HepG2 (cell line): Measurements from ENCODE around the gene CASS4. TPM values are rescaled to one million over a fixed set of nuclear protein-coding genes. Genes with fewer than 3 reads are reported as not detected.
A peak's percentile ranks its signal among the peaks of the same experiment; 100 is the strongest.

Experiments
- GATA4 ChIP-seq: sonication (generic); IDR thresholded peaks from 2 replicates; pipeline ENCODE4 v1.6.1; 2016; ENCODE audit warnings: antibody characterized with exemption, low read depth, borderline replicate concordance
- GTF2F1 ChIP-seq: fragments of 150-350 bp; IDR thresholded peaks from 2 replicates; pipeline ENCODE4 v1.6.1; 2014; ENCODE audit warnings: low read length
- KLF16 ChIP-seq, 2 experiments: sonication (generic) in 1 of 2; formaldehyde crosslinking in 1 of 2; IDR thresholded peaks; 2 replicates each; pipeline versions ENCODE4 v1.6.1 to v1.8.0; 2016 to 2023; ENCODE audit warnings: missing genetic modification reagents in 2 of 2, missing compliant biosample characterization in 1 of 2
- NFATC3 ChIP-seq: sonication (generic); formaldehyde crosslinking; IDR thresholded peaks from 2 replicates; pipeline ENCODE4 v1.5.1; 2020; ENCODE audit warnings: mild to moderate bottlenecking, missing genetic modification reagents
- NR2F6 ChIP-seq, 2 experiments: IDR thresholded peaks; 2 replicates each; pipeline ENCODE4 v1.6.1; 2016; ENCODE audit warnings: antibody characterized with exemption in 1 of 2, mild to moderate bottlenecking in 1 of 2
- POGZ ChIP-seq: sonication (generic); formaldehyde crosslinking; IDR thresholded peaks from 2 replicates; pipeline ENCODE4 v1.4.0; 2020; ENCODE audit warnings: mild to moderate bottlenecking, missing genetic modification reagents
- PRMT3 ChIP-seq: sonication (generic); formaldehyde crosslinking; IDR thresholded peaks from 2 replicates; pipeline ENCODE4 v1.8.1; 2022; ENCODE audit warnings: low read depth, mild to moderate bottlenecking, moderate library complexity, missing genetic modification reagents, borderline replicate concordance
- TP53 ChIP-seq: sonication (generic); formaldehyde crosslinking; conservative IDR thresholded peaks from 2 replicates; pipeline ENCODE4 v1.4.0; 2020; ENCODE audit warnings: missing genetic modification reagents
- ZFP36 ChIP-seq: fragments of 150-350 bp; IDR thresholded peaks from 2 replicates; pipeline ENCODE4 v1.6.1; 2018; ENCODE audit warnings: borderline replicate concordance, low read length, low read depth; ENCODE audit not compliant: partially characterized antibody
- ZNF460 ChIP-seq: sonication (generic); formaldehyde crosslinking; IDR thresholded peaks from 2 replicates; pipeline ENCODE4 v1.5.1; 2020; ENCODE audit warnings: missing genetic modification reagents, mild to moderate bottlenecking, borderline replicate concordance
- ZNF7 ChIP-seq: IDR thresholded peaks from 2 replicates; pipeline ENCODE4 v1.6.1; 2016; ENCODE audit warnings: missing biosample characterization, missing genetic modification reagents
- ZNF713 ChIP-seq: sonication (generic); formaldehyde crosslinking; IDR thresholded peaks from 2 replicates; pipeline ENCODE4 v1.4.0; 2020; ENCODE audit warnings: mild to moderate bottlenecking, missing genetic modification reagents
- ZSCAN9 ChIP-seq: IDR thresholded peaks from 2 replicates; pipeline ENCODE4 v1.6.1; 2016; ENCODE audit warnings: borderline replicate concordance
- polyA plus RNA-seq, 8 experiments: library from polyadenylated mRNA; depleted of rRNA in 3 of 8; stranded (reverse) in 7 of 8; unstranded in 1 of 8; fragments of >200 nt; fragmentation: Illumina TruSeq in 4 of 8; extraction: Trizol in 4 of 8; gene quantifications; 2 replicates each; pipeline versions ENCODE4 v1.2.1 to v1.2.3, GENCODE V29; 2011 to 2016; ENCODE audit warnings: low read depth in 4 of 8, missing spikeins in 1 of 8, mixed read lengths in 1 of 8; ENCODE audit not compliant: insufficient read depth in 1 of 8
- total RNA-seq, 5 experiments: library from RNA; depleted of rRNA; stranded (reverse); fragments of >200 nt; fragmentation: Illumina TruSeq; extraction: Trizol; gene quantifications; 2 replicates each; pipeline ENCODE4 v1.2.3, GENCODE V29; 2016; ENCODE audit warnings: low read depth in 1 of 5
- TF ChIP-seq, protein P1 (sequence below): fragments of 450-650 bp; IDR thresholded peaks from 2 replicates; pipeline ENCODE4 v1.6.1; 2017
- TF ChIP-seq, protein P2 (sequence below): IDR thresholded peaks from 2 replicates; pipeline ENCODE4 v1.6.1; 2016; ENCODE audit warnings: low read depth
- TF ChIP-seq, protein P3 (sequence below): sonication (generic); formaldehyde crosslinking; IDR thresholded peaks from 2 replicates; pipeline ENCODE4 v1.4.0; 2020; ENCODE audit warnings: mild to moderate bottlenecking, missing genetic modification reagents, borderline replicate concordance
- TF ChIP-seq, protein P4 (sequence below): sonication (generic); formaldehyde crosslinking; conservative IDR thresholded peaks from 2 replicates; pipeline ENCODE4 v1.4.0; 2020; ENCODE audit warnings: missing genetic modification reagents
- TF ChIP-seq, protein P5 (sequence below): sonication (generic); formaldehyde crosslinking; IDR thresholded peaks from 2 replicates; pipeline ENCODE4 v1.4.0; 2020; ENCODE audit warnings: missing genetic modification reagents, borderline replicate concordance

CASS4 gene
- total and polyA plus RNA-seq, 2 of the 13 experiments (the other 11 are each of a cell fraction or from before 2014, with no cell fraction given), result 0.17 to 0.49 TPM

DNA sequence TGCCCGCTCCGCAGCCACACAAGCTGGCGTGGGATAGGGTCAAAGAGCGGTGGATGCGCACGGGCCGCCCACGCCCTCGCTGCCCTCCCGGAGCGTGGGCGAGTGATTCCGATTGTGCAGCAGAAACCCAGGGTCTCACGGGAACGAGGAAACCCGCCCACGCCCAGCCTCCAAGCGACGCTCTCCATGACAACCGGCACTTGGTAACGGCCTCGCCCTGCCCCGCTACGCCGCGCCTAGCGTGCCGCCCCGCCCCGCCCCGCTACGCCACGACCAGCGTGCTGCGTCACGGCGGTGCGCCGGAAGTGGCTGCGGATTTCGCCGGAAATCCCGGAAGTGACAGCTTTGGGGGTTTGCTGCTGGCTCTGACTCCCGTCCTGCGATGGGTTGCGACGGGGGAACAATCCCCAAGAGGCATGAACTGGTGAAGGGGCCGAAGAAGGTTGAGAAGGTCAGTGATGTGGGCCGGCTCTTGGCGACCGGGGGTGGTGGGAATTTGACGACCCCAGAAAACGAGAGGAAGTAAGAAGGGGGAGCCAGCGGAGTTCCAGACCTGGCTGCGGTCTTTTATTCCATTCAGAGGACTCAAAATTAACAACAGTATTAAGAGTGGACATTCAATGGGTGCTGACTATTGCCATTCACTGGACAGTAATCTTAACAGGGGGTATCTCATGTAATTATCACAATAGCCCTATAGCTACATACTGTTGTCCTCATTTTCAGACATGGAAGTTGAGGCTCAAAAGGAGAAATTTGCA lies 56.4 kb downstream of the CASS4 start, which contains the start of gene RTF2 (continued):
- TF ChIP-seq PRMT3 (CRISPR knock-in tag) (no peak), ZNF7 (CRISPR knock-in tag) (no peak), POGZ (peak; percentile 99), GTF2F1 (no peak), ZSCAN9 (CRISPR knock-in tag) (peak; percentile 93), NR2F6 (IDR thresholded peaks at IDR 0.05) (peak; percentile 15; the same call in 1 of the 2 replicates), NR2F6 (CRISPR knock-in tag; IDR thresholded peaks at IDR 0.05) (no peak), GATA4 (peak; percentile 74), TP53 (CRISPR knock-in tag) (peak; percentile 92; the same call in 1 of the 2 replicates), KLF16 (CRISPR knock-in tag; IDR thresholded peaks at IDR 0.05) (peak; percentile 80 to 99; a peak in 3 of 4 replicates), NFATC3 (no peak; the same call in 1 of the 2 replicates), ZNF713 (no peak), ZFP36 (no peak), ZNF460 (CRISPR knock-in tag) (no peak; the same call in 1 of the 2 replicates)
- TF ChIP-seq, protein P1, sequence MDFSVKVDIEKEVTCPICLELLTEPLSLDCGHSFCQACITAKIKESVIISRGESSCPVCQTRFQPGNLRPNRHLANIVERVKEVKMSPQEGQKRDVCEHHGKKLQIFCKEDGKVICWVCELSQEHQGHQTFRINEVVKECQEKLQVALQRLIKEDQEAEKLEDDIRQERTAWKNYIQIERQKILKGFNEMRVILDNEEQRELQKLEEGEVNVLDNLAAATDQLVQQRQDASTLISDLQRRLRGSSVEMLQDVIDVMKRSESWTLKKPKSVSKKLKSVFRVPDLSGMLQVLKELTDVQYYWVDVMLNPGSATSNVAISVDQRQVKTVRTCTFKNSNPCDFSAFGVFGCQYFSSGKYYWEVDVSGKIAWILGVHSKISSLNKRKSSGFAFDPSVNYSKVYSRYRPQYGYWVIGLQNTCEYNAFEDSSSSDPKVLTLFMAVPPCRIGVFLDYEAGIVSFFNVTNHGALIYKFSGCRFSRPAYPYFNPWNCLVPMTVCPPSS, result no peak
- TF ChIP-seq, protein P2, sequence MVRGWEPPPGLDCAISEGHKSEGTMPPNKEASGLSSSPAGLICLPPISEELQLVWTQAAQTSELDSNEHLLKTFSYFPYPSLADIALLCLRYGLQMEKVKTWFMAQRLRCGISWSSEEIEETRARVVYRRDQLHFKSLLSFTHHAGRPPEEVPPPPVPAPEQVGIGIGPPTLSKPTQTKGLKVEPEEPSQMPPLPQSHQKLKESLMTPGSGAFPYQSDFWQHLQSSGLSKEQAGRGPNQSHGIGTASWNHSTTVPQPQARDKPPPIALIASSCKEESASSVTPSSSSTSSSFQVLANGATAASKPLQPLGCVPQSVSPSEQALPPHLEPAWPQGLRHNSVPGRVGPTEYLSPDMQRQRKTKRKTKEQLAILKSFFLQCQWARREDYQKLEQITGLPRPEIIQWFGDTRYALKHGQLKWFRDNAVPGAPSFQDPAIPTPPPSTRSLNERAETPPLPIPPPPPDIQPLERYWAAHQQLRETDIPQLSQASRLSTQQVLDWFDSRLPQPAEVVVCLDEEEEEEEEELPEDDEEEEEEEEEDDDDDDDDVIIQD (CRISPR knock-in tag), result peak; percentile 79
- TF ChIP-seq, protein P3, sequence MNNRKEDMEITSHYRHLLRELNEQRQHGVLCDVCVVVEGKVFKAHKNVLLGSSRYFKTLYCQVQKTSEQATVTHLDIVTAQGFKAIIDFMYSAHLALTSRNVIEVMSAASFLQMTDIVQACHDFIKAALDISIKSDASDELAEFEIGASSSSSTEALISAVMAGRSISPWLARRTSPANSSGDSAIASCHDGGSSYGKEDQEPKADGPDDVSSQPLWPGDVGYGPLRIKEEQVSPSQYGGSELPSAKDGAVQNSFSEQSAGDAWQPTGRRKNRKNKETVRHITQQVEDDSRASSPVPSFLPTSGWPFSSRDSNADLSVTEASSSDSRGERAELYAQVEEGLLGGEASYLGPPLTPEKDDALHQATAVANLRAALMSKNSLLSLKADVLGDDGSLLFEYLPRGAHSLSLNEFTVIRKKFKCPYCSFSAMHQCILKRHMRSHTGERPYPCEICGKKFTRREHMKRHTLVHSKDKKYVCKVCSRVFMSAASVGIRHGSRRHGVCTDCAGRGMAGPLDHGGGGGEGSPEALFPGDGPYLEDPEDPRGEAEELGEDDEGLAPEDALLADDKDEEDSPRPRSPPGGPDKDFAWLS (CRISPR knock-in tag), result no peak
- TF ChIP-seq, protein P4, sequence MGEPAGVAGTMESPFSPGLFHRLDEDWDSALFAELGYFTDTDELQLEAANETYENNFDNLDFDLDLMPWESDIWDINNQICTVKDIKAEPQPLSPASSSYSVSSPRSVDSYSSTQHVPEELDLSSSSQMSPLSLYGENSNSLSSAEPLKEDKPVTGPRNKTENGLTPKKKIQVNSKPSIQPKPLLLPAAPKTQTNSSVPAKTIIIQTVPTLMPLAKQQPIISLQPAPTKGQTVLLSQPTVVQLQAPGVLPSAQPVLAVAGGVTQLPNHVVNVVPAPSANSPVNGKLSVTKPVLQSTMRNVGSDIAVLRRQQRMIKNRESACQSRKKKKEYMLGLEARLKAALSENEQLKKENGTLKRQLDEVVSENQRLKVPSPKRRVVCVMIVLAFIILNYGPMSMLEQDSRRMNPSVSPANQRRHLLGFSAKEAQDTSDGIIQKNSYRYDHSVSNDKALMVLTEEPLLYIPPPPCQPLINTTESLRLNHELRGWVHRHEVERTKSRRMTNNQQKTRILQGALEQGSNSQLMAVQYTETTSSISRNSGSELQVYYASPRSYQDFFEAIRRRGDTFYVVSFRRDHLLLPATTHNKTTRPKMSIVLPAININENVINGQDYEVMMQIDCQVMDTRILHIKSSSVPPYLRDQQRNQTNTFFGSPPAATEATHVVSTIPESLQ, result no peak; the same call in 1 of the 2 replicates
- TF ChIP-seq, protein P5, sequence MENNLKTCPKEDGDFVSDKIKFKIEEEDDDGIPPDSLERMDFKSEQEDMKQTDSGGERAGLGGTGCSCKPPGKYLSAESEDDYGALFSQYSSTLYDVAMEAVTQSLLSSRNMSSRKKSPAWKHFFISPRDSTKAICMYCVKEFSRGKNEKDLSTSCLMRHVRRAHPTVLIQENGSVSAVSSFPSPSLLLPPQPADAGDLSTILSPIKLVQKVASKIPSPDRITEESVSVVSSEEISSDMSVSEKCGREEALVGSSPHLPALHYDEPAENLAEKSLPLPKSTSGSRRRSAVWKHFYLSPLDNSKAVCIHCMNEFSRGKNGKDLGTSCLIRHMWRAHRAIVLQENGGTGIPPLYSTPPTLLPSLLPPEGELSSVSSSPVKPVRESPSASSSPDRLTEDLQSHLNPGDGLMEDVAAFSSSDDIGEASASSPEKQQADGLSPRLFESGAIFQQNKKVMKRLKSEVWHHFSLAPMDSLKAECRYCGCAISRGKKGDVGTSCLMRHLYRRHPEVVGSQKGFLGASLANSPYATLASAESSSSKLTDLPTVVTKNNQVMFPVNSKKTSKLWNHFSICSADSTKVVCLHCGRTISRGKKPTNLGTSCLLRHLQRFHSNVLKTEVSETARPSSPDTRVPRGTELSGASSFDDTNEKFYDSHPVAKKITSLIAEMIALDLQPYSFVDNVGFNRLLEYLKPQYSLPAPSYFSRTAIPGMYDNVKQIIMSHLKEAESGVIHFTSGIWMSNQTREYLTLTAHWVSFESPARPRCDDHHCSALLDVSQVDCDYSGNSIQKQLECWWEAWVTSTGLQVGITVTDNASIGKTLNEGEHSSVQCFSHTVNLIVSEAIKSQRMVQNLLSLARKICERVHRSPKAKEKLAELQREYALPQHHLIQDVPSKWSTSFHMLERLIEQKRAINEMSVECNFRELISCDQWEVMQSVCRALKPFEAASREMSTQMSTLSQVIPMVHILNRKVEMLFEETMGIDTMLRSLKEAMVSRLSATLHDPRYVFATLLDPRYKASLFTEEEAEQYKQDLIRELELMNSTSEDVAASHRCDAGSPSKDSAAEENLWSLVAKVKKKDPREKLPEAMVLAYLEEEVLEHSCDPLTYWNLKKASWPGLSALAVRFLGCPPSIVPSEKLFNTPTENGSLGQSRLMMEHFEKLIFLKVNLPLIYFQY, result no peak; the same call in 1 of the 2 replicates
